Thoracic aorta (tissue), 2 donors: ENCODE results near the gene CSRNP2. TPM values are rescaled to one million over a fixed set of nuclear protein-coding genes. Genes with fewer than 3 reads are reported as not detected.

Experiments used
- ATAC-seq: fragments of 150-250 bp; one replicate; pipeline ENCODE4 v1.8.0; 2017; ENCODE audit warnings: low read depth; ENCODE audit not compliant: insufficient number of reproducible peaks, low FRiP score
- DNase-seq: peaks from one replicate; pipeline ENCODE4 v3.0.0-alpha.2; 2020; ENCODE audit warnings: low spot score
- H3K27ac ChIP-seq, 2 donors: fragments of 200-600 bp; sonication (generic); 1 replicate in 1 of 2; 2 replicates in 1 of 2; pipeline ENCODE4 v1.5.1; 2016; ENCODE audit warnings: mild to moderate bottlenecking in 2 of 2, moderate library complexity in 2 of 2
- H3K27me3 ChIP-seq: fragments of 200-600 bp; sonication (generic); replicated peaks from 2 replicates; pipeline ENCODE4 v1.6.0; 2016; ENCODE audit warnings: mild to moderate bottlenecking; ENCODE audit not compliant: insufficient read depth
- H3K36me3 ChIP-seq: fragments of 200-600 bp; sonication (generic); one replicate; pipeline ENCODE4 v1.5.1; 2016
- H3K4me1 ChIP-seq, 2 donors: fragments of 200-600 bp; sonication (generic); 1 replicate in 1 of 2; 2 replicates in 1 of 2; pipeline versions ENCODE4 v1.5.1 to v1.6.0; 2016; ENCODE audit warnings: low read depth in 2 of 2, mild to moderate bottlenecking in 1 of 2; ENCODE audit not compliant: control insufficient read depth in 1 of 2
- H3K4me3 ChIP-seq: fragments of 200-600 bp; sonication (generic); 2 replicates; pipeline ENCODE4 v1.5.1; 2016; ENCODE audit warnings: mild to moderate bottlenecking
- H3K9me3 ChIP-seq: fragments of 200-600 bp; sonication (generic); 2 replicates; pipeline ENCODE4 v1.5.1; 2016
- CTCF ChIP-seq: fragments of 200-600 bp; sonication (generic); IDR thresholded peaks from one replicate; pipeline ENCODE4 v1.5.1; 2019; ENCODE audit warnings: antibody characterized with exemption
- total RNA-seq, 2 donors: library from RNA; depleted of rRNA; stranded (reverse); fragments of >200 nt; gene quantifications; one replicate each; pipeline versions ENCODE4 v1.1.0 to v1.2.3, GENCODE V29; 2016

Gene CSRNP2
- total RNA-seq, 2 donors from 2014 or later, result 30.9 to 43.4 TPM

- H3K27ac ChIP-seq, result no peak overlapping the region
- H3K36me3 ChIP-seq, result peaks cover 13% of the 10 kb centered on the region
- H3K27me3 ChIP-seq, result no peaks in the 10 kb centered on the region
- no peak for DNase-seq
- peaks cover 12 to 20% of the 10 kb centered on the region in 2 donors for H3K4me1 ChIP-seq
- H3K4me3 ChIP-seq, result no peak overlapping the region
- no peak for ATAC-seq
- TF ChIP-seq CTCF, result no peak
- no peaks in the 10 kb centered on the region for H3K9me3 ChIP-seq
These were observed 33.9 kb downstream of the CSRNP2 start for GRCh38 chr12:51049525-51049924.

DNA sequence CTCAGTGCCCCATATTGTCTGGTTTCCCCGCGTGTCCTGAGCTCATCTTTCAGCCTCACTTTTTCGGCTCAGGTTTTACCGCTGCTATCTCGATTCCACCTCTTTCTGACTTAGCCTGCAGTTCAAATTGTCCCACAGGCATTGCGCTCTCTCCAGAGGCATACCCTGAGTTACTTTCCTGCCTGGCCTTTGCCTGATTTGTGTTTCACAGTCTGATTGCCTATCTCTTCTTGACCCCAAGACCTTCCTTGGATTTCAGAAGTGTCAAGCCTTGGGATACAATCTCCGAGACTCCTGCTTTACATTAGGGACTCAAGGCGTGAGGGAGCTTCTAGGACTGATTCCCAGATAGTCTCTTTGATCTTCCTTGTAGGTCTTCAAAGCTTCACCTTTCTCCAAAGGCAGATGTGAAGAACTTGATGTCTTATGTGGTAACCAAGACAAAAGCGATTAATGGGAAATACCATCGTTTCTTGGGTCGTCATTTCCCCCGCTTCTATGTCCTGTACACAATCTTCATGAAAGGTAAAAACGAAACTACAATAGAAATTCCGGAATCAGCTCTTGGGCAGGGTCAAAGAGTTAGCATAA lies 34.6 kb downstream of the CSRNP2 start:
- peak overlapping the region; percentile 81 to 90 for H3K27ac ChIP-seq
- DNase-seq, result no peak
- H3K4me1 ChIP-seq, result peaks cover 12 to 20% of the 10 kb centered on the region in 2 donors
- peak overlapping the region; percentile 77 for H3K4me3 ChIP-seq
- H3K27me3 ChIP-seq, result no peaks in the 10 kb centered on the region
- no peak for ATAC-seq
- H3K9me3 ChIP-seq, result no peaks in the 10 kb centered on the region
- no peak for TF ChIP-seq CTCF
- peaks cover 10% of the 10 kb centered on the region for H3K36me3 ChIP-seq

DNA sequence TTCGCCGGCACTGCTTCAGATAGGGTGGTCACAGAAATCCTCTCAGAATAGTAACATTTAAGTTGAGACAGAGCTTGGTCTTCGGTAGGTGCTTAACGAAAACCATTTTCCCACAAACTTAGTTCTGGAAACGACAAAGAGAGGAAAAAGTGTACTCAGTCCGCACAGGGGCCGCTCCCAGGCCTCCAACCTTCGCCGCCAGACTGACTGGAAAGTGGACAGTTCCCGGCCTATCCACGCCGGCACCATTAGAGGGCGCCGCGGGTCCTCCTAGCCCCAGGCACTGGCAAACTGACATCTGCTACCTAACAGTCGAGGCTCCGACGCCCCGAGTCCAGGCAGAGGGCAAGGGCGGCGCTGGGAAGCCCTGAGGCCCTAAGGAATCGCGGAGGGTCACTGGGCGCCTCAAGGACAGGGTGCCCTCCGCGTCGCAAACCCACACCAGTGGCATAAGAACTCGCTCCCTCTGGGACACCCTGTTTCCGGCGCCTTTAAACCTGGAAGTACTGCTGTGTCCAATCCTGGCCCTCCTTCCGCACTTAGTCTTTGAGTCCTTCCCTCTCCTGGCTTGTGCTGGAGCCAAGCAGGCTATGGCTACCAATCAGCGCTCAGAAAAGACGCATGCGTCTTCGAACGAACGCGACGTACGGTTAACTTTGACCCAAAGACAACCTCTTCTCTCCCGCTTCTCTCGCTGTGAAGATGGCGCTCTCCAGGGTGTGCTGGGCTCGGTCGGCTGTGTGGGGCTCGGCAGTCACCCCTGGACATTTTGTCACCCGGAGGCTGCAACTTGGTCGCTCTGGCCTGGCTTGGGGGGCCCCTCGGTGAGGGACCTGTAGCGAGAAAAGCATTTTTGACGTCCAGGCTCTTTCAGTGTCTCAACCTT lies 35.5 kb downstream of the CSRNP2 start, which contains the start of gene LETMD1:
Gene LETMD1 (plus strand): TSS at position 673 of the 886 bp plus-strand sequence. CDS start 30 bp downstream, at position 703.
- TF ChIP-seq CTCF, result peak; percentile 82
- H3K4me1 ChIP-seq, result peaks cover 12 to 20% of the 10 kb centered on the region in 2 donors
- DNase-seq (peak; percentile 89), ATAC-seq (peak; percentile 99)
- peak within 1 kb of the TSS; percentile 77 for H3K4me3 ChIP-seq
- H3K36me3 ChIP-seq, result peaks cover 2% of the 10 kb centered on the region
- H3K9me3 ChIP-seq, result no peaks in the 10 kb centered on the region
- peak within 1 kb of the TSS; percentile 90 for H3K27ac ChIP-seq
- no peaks in the 10 kb centered on the region for H3K27me3 ChIP-seq

DNA sequence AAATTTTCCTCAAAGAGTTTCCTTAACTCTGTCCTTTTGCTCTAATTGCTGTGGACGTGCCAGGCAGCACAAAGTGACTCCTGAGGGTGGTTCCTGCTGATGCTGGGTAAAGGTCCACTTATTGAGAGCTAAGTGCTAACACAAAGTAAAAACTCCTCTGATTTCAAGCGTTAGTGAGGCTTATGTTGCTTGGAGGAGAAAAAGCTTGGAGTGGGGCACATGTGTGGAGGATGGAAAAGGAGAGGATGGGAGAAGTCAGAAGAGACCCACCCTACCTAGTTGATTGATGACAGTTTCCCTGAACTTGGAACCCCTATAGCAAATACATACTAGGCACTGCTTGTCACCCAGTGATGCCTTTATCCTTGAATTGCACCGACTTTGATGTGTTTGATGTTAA lies 47.1 kb downstream of the CSRNP2 start:
- Histone ChIP-seq H3K9me3 (no peaks in the 10 kb centered on the region), H3K4me3 (no peak overlapping the region), H3K27ac (no peak overlapping the region), H3K4me1 (no peaks in the 10 kb centered on the region), H3K27me3 (no peaks in the 10 kb centered on the region), H3K36me3 (no peaks in the 10 kb centered on the region)
- DNase-seq (no peak), ATAC-seq (no peak)
- no peak for TF ChIP-seq CTCF

DNA sequence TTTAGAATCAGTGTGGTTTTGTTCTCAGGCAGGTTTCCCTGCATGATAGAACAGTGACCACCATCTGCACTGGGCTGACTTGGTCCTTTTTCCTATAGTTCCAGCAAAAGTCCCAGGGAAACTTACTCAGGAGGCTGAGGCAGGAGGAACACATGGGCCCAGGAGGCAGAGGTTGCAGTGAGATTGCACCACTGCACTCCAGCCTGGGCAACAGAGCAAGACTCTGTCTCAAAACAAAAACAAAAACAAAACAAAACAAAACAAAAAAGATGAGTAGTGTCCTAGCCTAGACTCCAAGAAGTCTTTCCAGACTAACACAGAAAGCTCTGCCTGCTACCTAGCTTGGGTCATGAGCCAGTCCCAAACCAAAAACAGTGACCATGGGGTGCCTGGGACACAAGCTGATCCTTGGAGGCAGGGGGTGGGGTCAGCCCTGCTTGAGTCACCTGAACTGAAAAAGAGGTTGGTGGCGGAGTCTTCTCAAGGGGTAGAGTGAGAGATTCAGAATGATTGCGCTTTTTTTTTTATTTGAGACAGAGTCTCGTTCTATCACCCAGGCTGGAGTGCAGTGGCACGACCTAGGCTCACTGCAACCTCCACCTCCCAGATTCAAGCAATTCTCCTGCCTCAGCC lies 49.8 kb downstream of the CSRNP2 start:
- Histone ChIP-seq H3K4me1 (no peaks in the 10 kb centered on the region), H3K27me3 (no peaks in the 10 kb centered on the region), H3K4me3 (no peak overlapping the region), H3K36me3 (no peaks in the 10 kb centered on the region), H3K27ac (no peak overlapping the region), H3K9me3 (no peaks in the 10 kb centered on the region)
- no peak for ATAC-seq
- DNase-seq, result no peak
- TF ChIP-seq CTCF, result no peak
